Measurements from ENCODE around the gene SLC39A11.

- TF ChIP-seq CTCF (IDR thresholded peaks at IDR 0.05) (no peak), POLR2A (IDR thresholded peaks at IDR 0.05) (no peak)
These were observed 492.6 kb downstream of the SLC39A11 start for GRCh38 chr17:72599891-72600290.

All from thyroid gland (tissue), 4 donors.